Activated CD4-positive, alpha-beta T cell treated with anti-CD3 and anti-CD28 coated beads, Interleukin-2, amount 10 ng/mL, durations not matched to agents 7 days and 5 days (primary cell): ENCODE measurements around the gene RPS8. TPM values are rescaled to one million over a fixed set of nuclear protein-coding genes. Genes with fewer than 3 reads are reported as not detected.
"Not testable (repeated sequence)": the region's sequence is repeated elsewhere in the genome, so short reads cannot be mapped to it uniquely, and the experiment has no call there.

Experiments
- CTCF ChIA-PET: fragments of 350-600 bp; sonication (Branson Sonifier 250); formaldehyde crosslinking; loops from one replicate; lab custom pipeline; 2021; ENCODE audit warnings: antibody characterized with exemption; lab: Charles Lee
- POLR2A ChIA-PET: fragments of 350-600 bp; sonication (Branson Sonifier 250); formaldehyde crosslinking; loops from one replicate; lab custom pipeline; 2021; ENCODE audit warnings: antibody characterized with exemption; lab: Charles Lee
- DNase-seq: peaks from one replicate; pipeline ENCODE4 v3.0.0-alpha.2; 2020
- H3K27ac Mint-ChIP-seq: one replicate; pipeline ENCODE4 v1.8.0; 2021; ENCODE audit warnings: mild to moderate bottlenecking, moderate library complexity, mixed read lengths
- H3K27me3 Mint-ChIP-seq: one replicate; pipeline ENCODE4 v1.8.0; 2021; ENCODE audit warnings: mixed read lengths
- H3K36me3 Mint-ChIP-seq: one replicate; pipeline ENCODE4 v1.8.0; 2021; ENCODE audit warnings: low read depth, mixed read lengths
- H3K4me1 Mint-ChIP-seq: one replicate; pipeline ENCODE4 v1.8.0; 2021; ENCODE audit warnings: mixed read lengths
- H3K4me3 Mint-ChIP-seq: one replicate; pipeline ENCODE4 v1.8.0; 2021; ENCODE audit warnings: mild to moderate bottlenecking, moderate library complexity, mixed read lengths
- H3K9me3 Mint-ChIP-seq: one replicate; pipeline ENCODE4 v1.8.0; 2021; ENCODE audit warnings: mixed read lengths
- total RNA-seq, 2 experiments: library from RNA; stranded (reverse); gene quantifications; one replicate each; pipeline ENCODE4 v1.2.3, GENCODE V29; 2021

RPS8 gene
- 1,000 to 10,000 TPM; 1,879 to 1,968 TPM for total RNA-seq

- H3K4me1 Mint-ChIP-seq: peaks cover 40% of the 10 kb centered on the region
- no peaks in the 10 kb centered on the region for H3K27me3 Mint-ChIP-seq
- H3K4me3 Mint-ChIP-seq: peak within 1 kb of the TSS; percentile 82
- H3K36me3 Mint-ChIP-seq: peaks cover 41% of the 10 kb centered on the region
- peak within 1 kb of the TSS; percentile 94 for H3K27ac Mint-ChIP-seq
- DNase-seq: peak; percentile 94
- ChIA-PET POLR2A (interaction anchor here (0.8 to 3.0 kb wide), 2 partner anchors 45 to 54 kb away, joined by 5 to 15 read pairs; no protein-coding TSS in a partner anchor), CTCF (interaction anchor here (0.8 to 2.5 kb wide), 16 partner anchors 9 to 235 kb away, joined by 3 to 23 read pairs (median 3); partner anchors contain the start of genes ARMH1, BEST4, HECTD3 and RNU5D-1)
- no peaks in the 10 kb centered on the region for H3K9me3 Mint-ChIP-seq
Measured at GRCh38 chr1:44775078-44775929, at the start of gene RPS8. Gene RPS8 (plus strand): TSS chr1:44775540. CDS start chr1:44775597, 57 bp downstream.

DNA sequence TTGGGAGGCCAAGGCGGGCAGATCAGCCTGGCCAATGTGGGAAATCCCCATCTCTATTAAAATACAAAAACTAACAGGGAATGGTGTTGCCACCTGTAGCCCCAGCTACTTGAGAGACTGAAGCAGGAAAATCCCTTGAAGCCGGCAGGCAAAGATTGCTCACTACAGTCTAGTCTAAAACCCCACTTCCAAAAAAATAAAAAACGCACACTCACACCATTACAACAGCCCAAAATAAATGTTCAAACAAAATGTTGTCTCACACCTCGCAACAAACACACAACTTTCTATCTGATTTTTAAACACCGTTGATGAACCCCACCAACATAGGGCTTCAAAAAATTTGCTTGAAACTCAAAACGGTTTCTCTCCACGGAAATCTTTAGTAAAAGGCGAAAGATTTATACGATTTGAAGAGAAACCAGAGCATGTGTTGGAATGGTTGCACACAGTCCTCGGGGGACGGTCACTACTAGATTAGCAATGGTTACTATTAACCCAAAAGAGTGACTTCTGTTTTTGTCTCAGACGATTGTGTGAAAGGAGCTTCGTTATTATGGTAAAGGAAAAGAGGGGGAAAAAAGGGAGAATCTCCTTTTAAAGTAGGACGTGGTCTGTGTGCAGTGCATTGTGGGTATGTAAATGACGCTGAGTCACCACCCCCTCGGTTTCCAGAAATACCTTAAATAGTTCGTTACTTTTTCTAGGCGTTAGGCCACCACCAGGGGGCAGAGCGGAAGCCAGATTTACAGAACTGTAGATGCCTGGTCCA lies 44.4 kb upstream of the RPS8 start, which contains the start of gene RNU5D-1:
TSS of gene RNU5D-1 (minus strand) at position 430 of the 772 bp plus-strand sequence.
- Mint-ChIP-seq H3K4me1 (peaks cover 47% of the 10 kb centered on the region), H3K4me3 (peak within 1 kb of the TSS; percentile 61), H3K27me3 (no peaks in the 10 kb centered on the region), H3K27ac (peak within 1 kb of the TSS; percentile 99), H3K9me3 (no peaks in the 10 kb centered on the region), H3K36me3 (no peaks in the 10 kb centered on the region)
- CTCF ChIA-PET: interaction anchor here (0.6 to 3.2 kb wide), 35 partner anchors 10 to 1361 kb away, joined by 3 to 19 read pairs (median 4); partner anchors contain the start of genes BEST4, PLK3, RPS8 and UROD
- POLR2A ChIA-PET: interaction anchor here (0.6 to 3.5 kb wide), 13 partner anchors 10 to 283 kb away, joined by 3 to 128 read pairs (median 4); partner anchors contain the start of genes BEST4, PLK3 and RPS8
- peak; percentile 96 for DNase-seq

GRCh38 chr1:44733365-44733764 lies 42.0 kb upstream of the RPS8 start:
- no peak overlapping the region for H3K4me3 Mint-ChIP-seq
- H3K36me3 Mint-ChIP-seq: no peaks in the 10 kb centered on the region
- ChIA-PET POLR2A (no interaction called here), CTCF (interaction anchor here (1.0 to 4.4 kb wide), 3 partner anchors 11 to 53 kb away, joined by 3 to 29 read pairs (median 3); no protein-coding TSS in a partner anchor)
- H3K4me1 Mint-ChIP-seq: peaks cover 34% of the 10 kb centered on the region
- no peak overlapping the region for H3K27ac Mint-ChIP-seq
- H3K9me3 Mint-ChIP-seq: no peaks in the 10 kb centered on the region
- H3K27me3 Mint-ChIP-seq: no peaks in the 10 kb centered on the region
- DNase-seq: no peak

DNA sequence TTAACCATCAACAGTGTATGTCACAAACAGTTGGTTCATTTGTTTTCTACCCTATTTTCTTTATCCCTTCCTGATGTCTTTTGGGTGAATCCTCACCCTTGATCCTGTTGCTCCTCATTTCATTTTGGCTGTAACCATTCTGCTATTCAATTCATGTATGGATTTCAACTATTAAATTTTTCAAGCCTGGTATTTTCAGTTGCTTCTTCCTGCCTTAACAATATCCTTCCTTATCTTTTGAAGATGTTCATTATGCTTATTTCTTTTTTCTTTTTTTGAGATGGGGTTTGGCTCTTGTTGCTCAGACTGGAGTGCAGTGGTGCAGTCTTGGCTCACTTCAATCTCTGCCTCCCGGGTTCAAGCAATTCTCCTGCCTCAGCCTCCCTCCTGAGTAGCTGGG lies 41.6 kb upstream of the RPS8 start:
- no peaks in the 10 kb centered on the region for H3K36me3 Mint-ChIP-seq
- H3K27me3 Mint-ChIP-seq: no peaks in the 10 kb centered on the region
- DNase-seq: no peak
- H3K4me1 Mint-ChIP-seq: peaks cover 34% of the 10 kb centered on the region
- POLR2A ChIA-PET: no interaction called here
- no peaks in the 10 kb centered on the region for H3K9me3 Mint-ChIP-seq
- no peak overlapping the region for H3K27ac Mint-ChIP-seq
- CTCF ChIA-PET: interaction anchor here (1.0 to 4.4 kb wide), 3 partner anchors 11 to 53 kb away, joined by 3 to 29 read pairs (median 3); no protein-coding TSS in a partner anchor
- H3K4me3 Mint-ChIP-seq: no peak overlapping the region

GRCh38 chr1:44735992-44736391 lies 39.3 kb upstream of the RPS8 start:
- Mint-ChIP-seq H3K4me3 (no peak overlapping the region), H3K27ac (no peak overlapping the region), H3K27me3 (no peaks in the 10 kb centered on the region), H3K9me3 (no peaks in the 10 kb centered on the region), H3K36me3 (peaks cover 10% of the 10 kb centered on the region), H3K4me1 (peaks cover 33% of the 10 kb centered on the region)
- ChIA-PET CTCF (interaction anchor here (0.6 to 4.4 kb wide), 4 partner anchors 8 to 64 kb away, joined by 3 to 29 read pairs (median 4); partner anchors contain the start of gene PLK3), POLR2A (no interaction called here)
- no peak for DNase-seq

DNA sequence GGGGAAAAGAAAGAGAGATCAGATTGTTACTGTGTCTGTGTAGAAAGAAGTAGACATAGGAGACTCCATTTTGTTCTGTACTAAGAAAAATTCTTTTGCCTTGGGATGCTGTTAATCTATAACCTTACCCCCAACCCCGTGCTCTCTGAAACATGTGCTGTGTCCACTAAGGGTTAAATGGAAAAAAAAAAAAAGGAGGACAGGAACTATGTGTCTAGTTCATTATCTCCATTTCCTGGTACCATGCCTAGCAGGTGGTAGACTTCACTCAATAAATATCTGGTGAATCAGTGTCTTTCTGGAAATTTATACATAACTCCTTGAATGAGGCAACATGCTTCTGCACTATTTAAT lies 36.4 kb upstream of the RPS8 start:
- H3K9me3 Mint-ChIP-seq, H3K27me3 Mint-ChIP-seq, DNase-seq, POLR2A ChIA-PET, CTCF ChIA-PET: not testable (repeated sequence)
- Mint-ChIP-seq H3K27ac (peak overlapping the region; percentile 92), H3K4me1 (peaks cover 35% of the 10 kb centered on the region), H3K36me3 (peaks cover 24% of the 10 kb centered on the region), H3K4me3 (peak overlapping the region; percentile 93)

GRCh38 chr1:44739307-44740178 lies 35.8 kb upstream of the RPS8 start, which contains the start of gene KIF2C:
Gene KIF2C (plus strand): TSS chr1:44739837. CDS start chr1:44739933, 96 bp downstream.
- no peaks in the 10 kb centered on the region for H3K9me3 Mint-ChIP-seq
- H3K36me3 Mint-ChIP-seq: peaks cover 30% of the 10 kb centered on the region
- peak; percentile 97 for DNase-seq
- ChIA-PET CTCF (interaction anchor here (1.6 to 1.9 kb wide), 2 partner anchors 8 to 36 kb away, joined by 5 to 12 read pairs; partner anchors contain the start of genes RNU5D-1 and RPS8), POLR2A (interaction anchor here (1.0 to 1.1 kb wide), 2 partner anchors 18 to 20 kb away, joined by 3 to 4 read pairs; no protein-coding TSS in a partner anchor)
- H3K4me3 Mint-ChIP-seq: peak within 1 kb of the TSS; percentile 93
- H3K4me1 Mint-ChIP-seq: peaks cover 40% of the 10 kb centered on the region
- H3K27me3 Mint-ChIP-seq: no peaks in the 10 kb centered on the region
- H3K27ac Mint-ChIP-seq: peak within 1 kb of the TSS; percentile 92

- POLR2A ChIA-PET: interaction anchor here (0.6 to 1.1 kb wide), 4 partner anchors 19 to 1854 kb away, joined by 3 to 6 read pairs (median 4); no protein-coding TSS in a partner anchor
- no peak for DNase-seq
- peaks cover 32% of the 10 kb centered on the region for H3K36me3 Mint-ChIP-seq
- CTCF ChIA-PET: interaction anchor here (1.6 to 1.9 kb wide), 2 partner anchors 9 to 35 kb away, joined by 5 to 12 read pairs; partner anchors contain the start of genes RNU5D-1 and RPS8
- H3K9me3 Mint-ChIP-seq: no peaks in the 10 kb centered on the region
- H3K4me1 Mint-ChIP-seq: peaks cover 43% of the 10 kb centered on the region
- H3K27me3 Mint-ChIP-seq: no peaks in the 10 kb centered on the region
- peak overlapping the region; percentile 92 for H3K27ac Mint-ChIP-seq
- H3K4me3 Mint-ChIP-seq: peak overlapping the region; percentile 93
Measured at GRCh38 chr1:44740179-44740617, 35.1 kb upstream of the RPS8 start.

DNA sequence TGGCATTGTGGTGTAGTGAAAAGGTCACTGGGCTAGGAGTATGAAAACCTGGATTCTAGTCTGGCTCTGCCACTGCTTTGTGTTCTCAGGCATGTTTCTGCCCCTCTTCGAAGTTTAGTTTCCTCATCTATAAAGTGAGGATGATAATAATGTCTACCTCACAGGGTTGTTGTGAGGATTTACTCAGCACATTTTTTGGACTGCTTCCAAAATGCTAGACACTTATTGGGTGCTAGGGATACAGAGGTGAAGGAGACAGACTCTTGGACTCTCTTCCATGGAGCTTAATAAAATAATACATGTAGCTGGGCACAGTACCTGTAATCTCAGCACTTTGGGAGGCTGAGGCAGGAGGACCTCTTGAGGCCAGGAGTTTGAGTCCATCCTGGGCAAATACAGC lies 32.1 kb upstream of the RPS8 start:
- Mint-ChIP-seq H3K36me3 (peaks cover 52% of the 10 kb centered on the region), H3K27me3 (no peaks in the 10 kb centered on the region), H3K4me1 (peaks cover 57% of the 10 kb centered on the region), H3K9me3 (no peaks in the 10 kb centered on the region), H3K4me3 (no peak overlapping the region), H3K27ac (peak overlapping the region; percentile 31)
- ChIA-PET CTCF (interaction anchor here (0.6 to 4.0 kb wide), 11 partner anchors 8 to 308 kb away, joined by 3 to 21 read pairs (median 3); partner anchors contain the start of gene RNU5D-1), POLR2A (interaction anchor here (1.4 kb wide), 1 partner anchor 22 kb away, joined by 8 read pairs; no protein-coding TSS in a partner anchor)
- no peak for DNase-seq

GRCh38 chr1:44747878-44748277 lies 27.5 kb upstream of the RPS8 start:
- H3K27me3 Mint-ChIP-seq: no peaks in the 10 kb centered on the region
- H3K4me1 Mint-ChIP-seq: peaks cover 33% of the 10 kb centered on the region
- H3K36me3 Mint-ChIP-seq: peaks cover 56% of the 10 kb centered on the region
- ChIA-PET POLR2A (no interaction called here), CTCF (interaction anchor here (0.6 to 3.3 kb wide), 6 partner anchors 12 to 85 kb away, joined by 3 to 19 read pairs (median 3); partner anchors contain the start of gene RNU5D-1)
- H3K27ac Mint-ChIP-seq: peak overlapping the region; percentile 6
- no peak overlapping the region for H3K4me3 Mint-ChIP-seq
- no peaks in the 10 kb centered on the region for H3K9me3 Mint-ChIP-seq
- DNase-seq: no peak

DNA sequence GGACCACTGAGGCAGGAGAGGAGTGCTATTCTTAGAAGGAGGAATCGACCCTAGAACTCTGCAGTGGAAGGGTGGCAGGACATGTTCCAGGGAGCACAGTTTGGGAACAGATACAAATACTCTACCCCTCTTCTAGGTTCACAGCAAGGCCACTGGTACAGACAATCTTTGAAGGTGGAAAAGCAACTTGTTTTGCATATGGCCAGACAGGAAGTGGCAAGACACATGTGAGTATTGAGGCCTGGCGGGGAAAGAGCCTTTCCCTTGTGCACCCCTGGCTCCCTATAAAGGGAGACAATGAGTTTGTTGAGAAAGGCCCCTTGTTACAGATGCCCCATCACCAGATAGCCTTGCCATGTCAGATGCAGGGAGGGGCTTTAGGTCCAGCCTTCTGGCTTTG lies 17.9 kb upstream of the RPS8 start:
- peaks cover 9% of the 10 kb centered on the region for H3K4me1 Mint-ChIP-seq
- H3K36me3 Mint-ChIP-seq: peaks cover 77% of the 10 kb centered on the region
- H3K27me3 Mint-ChIP-seq: no peaks in the 10 kb centered on the region
- DNase-seq: no peak
- POLR2A ChIA-PET: no interaction called here
- CTCF ChIA-PET: no interaction called here
- H3K4me3 Mint-ChIP-seq: no peak overlapping the region
- no peak overlapping the region for H3K27ac Mint-ChIP-seq
- H3K9me3 Mint-ChIP-seq: no peaks in the 10 kb centered on the region
